Liver (tissue), 9 donors: ENCODE measurements around the gene LCN12. TPM values are rescaled to one million over a fixed set of nuclear protein-coding genes. Genes with fewer than 3 reads are reported as not detected.

Experiments
- DNase-seq: peaks from one replicate; pipeline ENCODE4 v3.0.0-alpha.2; 2017; ENCODE audit warnings: low spot score
- H3K27ac ChIP-seq, 2 donors: one replicate each; pipeline ENCODE4 v1.7.0; 2013; ENCODE audit warnings: inconsistent platforms in 2 of 2, low read length in 2 of 2, control low read depth in 1 of 2, low read depth in 1 of 2, mild to moderate bottlenecking in 1 of 2
- H3K27me3 ChIP-seq, 4 donors: one replicate each; pipeline versions ENCODE4 v1.6.1 to v1.7.0; 2013; ENCODE audit warnings: low read length in 3 of 4, inconsistent platforms in 1 of 4, mild to moderate bottlenecking in 1 of 4, moderate library complexity in 1 of 4; ENCODE audit not compliant: control insufficient read depth in 4 of 4, insufficient read depth in 4 of 4
- H3K36me3 ChIP-seq, 4 donors: one replicate each; pipeline versions ENCODE4 v1.6.1 to v1.7.0; 2013; ENCODE audit warnings: low read length in 3 of 4, mild to moderate bottlenecking in 3 of 4, low read depth in 1 of 4, moderate library complexity in 1 of 4; ENCODE audit not compliant: control insufficient read depth in 4 of 4, insufficient read depth in 3 of 4
- H3K4me1 ChIP-seq, 4 donors: one replicate each; pipeline versions ENCODE4 v1.6.1 to v1.7.0; 2013; ENCODE audit warnings: low read length in 3 of 4, mild to moderate bottlenecking in 3 of 4, moderate library complexity in 1 of 4; ENCODE audit not compliant: control insufficient read depth in 4 of 4, insufficient read depth in 4 of 4
- H3K4me3 ChIP-seq, 3 donors: one replicate each; pipeline versions ENCODE4 v1.6.1 to v1.7.0; 2013; ENCODE audit warnings: low read length in 3 of 3, control low read depth in 1 of 3, low read depth in 1 of 3, mild to moderate bottlenecking in 1 of 3
- H3K9ac ChIP-seq, 2 donors: one replicate each; pipeline ENCODE4 v1.7.0; 2013; ENCODE audit warnings: low read length in 2 of 2, mild to moderate bottlenecking in 2 of 2, moderate library complexity in 2 of 2, control low read depth in 1 of 2, low read depth in 1 of 2
- H3K9me3 ChIP-seq, 4 donors: one replicate each; pipeline versions ENCODE4 v1.6.1 to v1.7.0; 2013; ENCODE audit warnings: low read length in 3 of 4; ENCODE audit not compliant: control insufficient read depth in 4 of 4
- ATF3 ChIP-seq: IDR thresholded peaks from 2 replicates; pipeline ENCODE4 v1.6.1; 2016; ENCODE audit warnings: antibody characterized with exemption
- CTCF ChIP-seq: fragments of 150-350 bp; IDR thresholded peaks from 2 replicates; pipeline ENCODE4 v1.5.1; 2017; ENCODE audit warnings: improper control_type of control experiment, low read depth, low read length; ENCODE audit not compliant: missing input control
- EGR1 ChIP-seq, 2 donors: IDR thresholded peaks; 2 replicates each; pipeline ENCODE4 v1.6.1; 2016 to 2018; ENCODE audit warnings: antibody characterized with exemption in 2 of 2, low read depth in 2 of 2
- FOXA1 ChIP-seq: IDR thresholded peaks from 2 replicates; pipeline ENCODE4 v1.6.1; 2016; ENCODE audit warnings: antibody characterized with exemption
- FOXA2 ChIP-seq: IDR thresholded peaks from 2 replicates; pipeline ENCODE4 v1.6.1; 2016; ENCODE audit warnings: antibody characterized with exemption
- GABPA ChIP-seq, 2 donors: IDR thresholded peaks in 1 of 2; conservative IDR thresholded peaks in 1 of 2; 2 replicates each; pipeline ENCODE4 v1.6.1; 2016; ENCODE audit warnings: antibody characterized with exemption in 2 of 2, mild to moderate bottlenecking in 1 of 2, moderate library complexity in 1 of 2
- HNF4A ChIP-seq, 2 donors: conservative IDR thresholded peaks; 2 replicates each; pipeline ENCODE4 v1.6.1; 2016; ENCODE audit warnings: antibody characterized with exemption in 2 of 2, mild to moderate bottlenecking in 2 of 2
- JUND ChIP-seq, 2 donors: IDR thresholded peaks; 2 replicates each; pipeline ENCODE4 v1.6.1; 2016; ENCODE audit warnings: antibody characterized with exemption in 2 of 2
- MAX ChIP-seq: IDR thresholded peaks from 2 replicates; pipeline ENCODE4 v1.6.1; 2016; ENCODE audit warnings: antibody characterized with exemption
- NR2F2 ChIP-seq: IDR thresholded peaks from 2 replicates; pipeline ENCODE4 v1.6.1; 2016; ENCODE audit warnings: antibody characterized with exemption
- RAD21 ChIP-seq, 2 donors: IDR thresholded peaks; 2 replicates each; pipeline ENCODE4 v1.6.1; 2016; ENCODE audit warnings: antibody characterized with exemption in 2 of 2, mild to moderate bottlenecking in 2 of 2
- REST ChIP-seq: IDR thresholded peaks from 2 replicates; pipeline ENCODE4 v1.6.1; 2016; ENCODE audit warnings: antibody characterized with exemption, mild to moderate bottlenecking
- RXRA ChIP-seq, 2 donors: IDR thresholded peaks; 2 replicates each; pipeline ENCODE4 v1.6.1; 2017 to 2018; ENCODE audit warnings: antibody characterized with exemption in 2 of 2, mild to moderate bottlenecking in 1 of 2
- SP1 ChIP-seq: IDR thresholded peaks from 2 replicates; pipeline ENCODE4 v1.6.1; 2018; ENCODE audit warnings: antibody characterized with exemption, mild to moderate bottlenecking
- YY1 ChIP-seq: IDR thresholded peaks from 2 replicates; pipeline ENCODE4 v1.6.1; 2016; ENCODE audit warnings: antibody characterized with exemption, mild to moderate bottlenecking
- ZBTB33 ChIP-seq: IDR thresholded peaks from 2 replicates; pipeline ENCODE4 v1.6.1; 2016; ENCODE audit warnings: antibody characterized with exemption
- WGBS: extraction: QIAGEN DNeasy Blood & Tissue Kit; methylation state at CpG from one replicate; pipeline ENCODE4 v1.1.7; 2013; 5-methylcytosine and 5-hydroxymethylcytosine counted together
- polyA plus RNA-seq, 2 donors: library from polyadenylated mRNA; stranded (reverse) in 1 of 2; unstranded in 1 of 2; fragments of 200-250 nt in 1 of 2; fragments of >200 nt in 1 of 2; fragmentation: Nextera tagmentation in 1 of 2; extraction: Ambion mirVana in 1 of 2; gene quantifications; one replicate each; pipeline versions ENCODE4 v1.2.1 to v1.2.3, GENCODE V29; 2013 to 2015
- total RNA-seq, 2 donors: library from RNA; depleted of rRNA; stranded (reverse); fragments of >200 nt; gene quantifications; one replicate each; pipeline ENCODE4 v1.2.3, GENCODE V29; 2014
- donor health status: healthy.
- donor health status: healthy.
- donor health status: healthy.
- donor health status: healthy.
- donor health status: healthy.

The LCN12 gene
- total and polyA plus RNA-seq, 4 donors: 2.3 to 12.2 (median 6.2) TPM

GRCh38 chr9:136963751-136964150, 11.7 kb downstream of the LCN12 start:
- 91% methylated on average over 12 of the region's 12 CpGs for WGBS
- H3K9ac ChIP-seq: no peak overlapping the region
- no peaks in the 10 kb centered on the region for H3K36me3 ChIP-seq
- no peak overlapping the region for H3K27ac ChIP-seq
- peaks cover 0 to 2% (median 0%) of the 10 kb centered on the region in 4 donors for H3K4me1 ChIP-seq
- H3K27me3 ChIP-seq: no peaks in the 10 kb centered on the region
- H3K4me3 ChIP-seq: no peak overlapping the region
- DNase-seq: no peak
- no peak for TF ChIP-seq NR2F2
- TF ChIP-seq FOXA2: no peak
- no peak for TF ChIP-seq RXRA (IDR thresholded peaks at IDR 0.05)
- no peak for TF ChIP-seq CTCF
- no peak for TF ChIP-seq ATF3
- no peak for TF ChIP-seq REST
- no peak for TF ChIP-seq HNF4A (conservative IDR thresholded peaks at IDR 0.05)
- no peak for TF ChIP-seq RAD21 (IDR thresholded peaks at IDR 0.05)
- no peak for TF ChIP-seq EGR1 (IDR thresholded peaks at IDR 0.05; ENCODE audit: low read depth in 2 of 2)
- TF ChIP-seq JUND (IDR thresholded peaks at IDR 0.05): no peak
- no peak for TF ChIP-seq FOXA1
- no peak for TF ChIP-seq YY1
- TF ChIP-seq GABPA (IDR thresholded peaks at IDR 0.05 in 1 of 2, conservative IDR thresholded peaks at IDR 0.05 in 1 of 2): no peak
- no peak for TF ChIP-seq ZBTB33
- H3K9me3 ChIP-seq: no peaks in the 10 kb centered on the region

- Histone ChIP-seq H3K9me3 (no peaks in the 10 kb centered on the region), H3K36me3 (no peaks in the 10 kb centered on the region), H3K4me1 (peaks cover 0 to 2% (median 0%) of the 10 kb centered on the region in 4 donors), H3K4me3 (no peak overlapping the region), H3K9ac (no peak overlapping the region), H3K27me3 (no peaks in the 10 kb centered on the region), H3K27ac (no peak overlapping the region)
- DNase-seq: no peak
- no peak for TF ChIP-seq RAD21 (IDR thresholded peaks at IDR 0.05)
- no peak for TF ChIP-seq HNF4A (conservative IDR thresholded peaks at IDR 0.05)
- TF ChIP-seq EGR1 (IDR thresholded peaks at IDR 0.05; ENCODE audit: low read depth in 2 of 2): no peak
- no peak for TF ChIP-seq NR2F2
- no peak for TF ChIP-seq ZBTB33
- TF ChIP-seq YY1: no peak
- no peak for TF ChIP-seq MAX
- no peak for TF ChIP-seq FOXA2
- TF ChIP-seq SP1: no peak
- no peak for TF ChIP-seq ATF3
- no peak for TF ChIP-seq FOXA1
- TF ChIP-seq GABPA (IDR thresholded peaks at IDR 0.05 in 1 of 2, conservative IDR thresholded peaks at IDR 0.05 in 1 of 2): no peak
- TF ChIP-seq JUND (IDR thresholded peaks at IDR 0.05): no peak
- 66% methylated on average over 22 of the region's 22 CpGs for WGBS
Observed at GRCh38 chr9:136964171-136964689, 12.2 kb downstream of the LCN12 start.
